Measurements from ENCODE around the gene CD247.

CD247 gene

DNA sequence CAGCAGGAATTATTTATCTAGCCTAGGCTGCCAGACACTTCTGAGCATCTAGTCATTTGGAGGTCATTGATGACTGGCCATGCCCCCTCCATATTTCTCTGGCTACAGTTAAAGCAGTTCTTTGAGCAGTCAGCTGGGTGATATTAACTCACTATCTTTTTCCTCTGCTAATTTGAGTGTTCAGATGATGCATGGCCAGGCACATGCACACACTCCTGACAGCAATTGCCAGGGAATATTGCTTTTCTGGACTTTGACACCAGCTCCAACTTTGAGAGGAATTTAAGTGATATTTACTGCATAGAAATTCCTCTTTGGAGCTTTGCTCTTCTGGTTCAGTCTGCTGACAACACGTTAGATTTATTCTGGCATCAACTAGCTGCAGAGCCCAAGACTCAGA lies 52.6 kb downstream of the CD247 start:
- H4K91ac ChIP-seq (ENCODE audit: low read depth, low read length): no peak overlapping the region
- H3K36me3 ChIP-seq (ENCODE audit: control insufficient read depth in 1 of 2, insufficient read depth in 2 of 2, low read length in 2 of 2): no peaks in the 10 kb centered on the region
- no peak overlapping the region for H3K23ac ChIP-seq (ENCODE audit: low read length)
- no peak overlapping the region for H2BK120ac ChIP-seq (ENCODE audit: insufficient read depth, low read length, poor library complexity)
- H3K14ac ChIP-seq (ENCODE audit: low read length): no peak overlapping the region
- H2AK5ac ChIP-seq (ENCODE audit: low read length): no peak overlapping the region
- DNase-seq: no peak
- H3K79me2 ChIP-seq (ENCODE audit: control insufficient read depth, insufficient read depth, low read length, poor library complexity): no peaks in the 10 kb centered on the region
- no peaks in the 10 kb centered on the region for H3K79me1 ChIP-seq (ENCODE audit: low read length)
- H3K18ac ChIP-seq (ENCODE audit: low read length): no peak overlapping the region
- no peak overlapping the region for H3K27ac ChIP-seq (ENCODE audit: low read depth, low read length)
- no peak overlapping the region for H2AFZ ChIP-seq (ENCODE audit: insufficient read depth, low read length, poor library complexity)
- no peak overlapping the region for H3K4me3 ChIP-seq (ENCODE audit: low read depth, low read length)
- no peak overlapping the region for H4K12ac ChIP-seq (ENCODE audit: low read depth, low read length)
- H3K4me1 ChIP-seq (ENCODE audit: control insufficient read depth in 1 of 2, insufficient read depth in 2 of 2, low read length in 2 of 2): peaks cover 0 to 3% of the 10 kb centered on the region in 2 experiments
- H3K9ac ChIP-seq (ENCODE audit: low read length): no peak overlapping the region
- peaks cover 2% of the 10 kb centered on the region for H3K9me3 ChIP-seq (ENCODE audit: insufficient read depth, low read depth, low read length)
- H3K27me3 ChIP-seq (ENCODE audit: insufficient read depth, low read length): no peaks in the 10 kb centered on the region
- no peak overlapping the region for H2BK12ac ChIP-seq (ENCODE audit: low read length)
- H3K4ac ChIP-seq (ENCODE audit: low read depth, low read length): no peak overlapping the region
- H2BK5ac ChIP-seq (ENCODE audit: low read depth, low read length, poor library complexity): no peak overlapping the region
- H3K4me2 ChIP-seq (ENCODE audit: low read length): no peak overlapping the region
- no peak overlapping the region for H4K8ac ChIP-seq (ENCODE audit: low read depth, low read length)
- WGBS (ENCODE audit: extremely low coverage, insufficient coverage, insufficient read length): no CpG with 5 or more reads among the region's 1 CpG

- H2AK5ac ChIP-seq (ENCODE audit: low read length): no peak overlapping the region
- H3K4me3 ChIP-seq (ENCODE audit: low read depth, low read length): no peak overlapping the region
- no peak overlapping the region for H2AFZ ChIP-seq (ENCODE audit: insufficient read depth, low read length, poor library complexity)
- H2BK5ac ChIP-seq (ENCODE audit: low read depth, low read length, poor library complexity): no peak overlapping the region
- no peak overlapping the region for H3K27ac ChIP-seq (ENCODE audit: low read depth, low read length)
- H4K12ac ChIP-seq (ENCODE audit: low read depth, low read length): no peak overlapping the region
- no peak overlapping the region for H3K9ac ChIP-seq (ENCODE audit: low read length)
- no peak overlapping the region for H3K14ac ChIP-seq (ENCODE audit: low read length)
- H3K27me3 ChIP-seq (ENCODE audit: insufficient read depth, low read length): no peaks in the 10 kb centered on the region
- H4K91ac ChIP-seq (ENCODE audit: low read depth, low read length): no peak overlapping the region
- H3K4ac ChIP-seq (ENCODE audit: low read depth, low read length): no peak overlapping the region
- no peaks in the 10 kb centered on the region for H3K36me3 ChIP-seq (ENCODE audit: control insufficient read depth in 1 of 2, insufficient read depth in 2 of 2, low read length in 2 of 2)
- peaks cover 0 to 3% of the 10 kb centered on the region in 2 experiments for H3K4me1 ChIP-seq (ENCODE audit: control insufficient read depth in 1 of 2, insufficient read depth in 2 of 2, low read length in 2 of 2)
- no peak for DNase-seq
- peaks cover 2% of the 10 kb centered on the region for H3K9me3 ChIP-seq (ENCODE audit: insufficient read depth, low read depth, low read length)
- H3K18ac ChIP-seq (ENCODE audit: low read length): no peak overlapping the region
- H2BK120ac ChIP-seq (ENCODE audit: insufficient read depth, low read length, poor library complexity): no peak overlapping the region
- no peak overlapping the region for H2BK12ac ChIP-seq (ENCODE audit: low read length)
- H3K23ac ChIP-seq (ENCODE audit: low read length): no peak overlapping the region
- H3K79me2 ChIP-seq (ENCODE audit: control insufficient read depth, insufficient read depth, low read length, poor library complexity): no peaks in the 10 kb centered on the region
- no peak overlapping the region for H3K4me2 ChIP-seq (ENCODE audit: low read length)
- no CpG with 5 or more reads among the region's 2 CpGs for WGBS (ENCODE audit: extremely low coverage, insufficient coverage, insufficient read length)
- H3K79me1 ChIP-seq (ENCODE audit: low read length): no peaks in the 10 kb centered on the region
- no peak overlapping the region for H4K8ac ChIP-seq (ENCODE audit: low read depth, low read length)
Measured at GRCh38 chr1:167465018-167465417, 53.3 kb downstream of the CD247 start.

DNA sequence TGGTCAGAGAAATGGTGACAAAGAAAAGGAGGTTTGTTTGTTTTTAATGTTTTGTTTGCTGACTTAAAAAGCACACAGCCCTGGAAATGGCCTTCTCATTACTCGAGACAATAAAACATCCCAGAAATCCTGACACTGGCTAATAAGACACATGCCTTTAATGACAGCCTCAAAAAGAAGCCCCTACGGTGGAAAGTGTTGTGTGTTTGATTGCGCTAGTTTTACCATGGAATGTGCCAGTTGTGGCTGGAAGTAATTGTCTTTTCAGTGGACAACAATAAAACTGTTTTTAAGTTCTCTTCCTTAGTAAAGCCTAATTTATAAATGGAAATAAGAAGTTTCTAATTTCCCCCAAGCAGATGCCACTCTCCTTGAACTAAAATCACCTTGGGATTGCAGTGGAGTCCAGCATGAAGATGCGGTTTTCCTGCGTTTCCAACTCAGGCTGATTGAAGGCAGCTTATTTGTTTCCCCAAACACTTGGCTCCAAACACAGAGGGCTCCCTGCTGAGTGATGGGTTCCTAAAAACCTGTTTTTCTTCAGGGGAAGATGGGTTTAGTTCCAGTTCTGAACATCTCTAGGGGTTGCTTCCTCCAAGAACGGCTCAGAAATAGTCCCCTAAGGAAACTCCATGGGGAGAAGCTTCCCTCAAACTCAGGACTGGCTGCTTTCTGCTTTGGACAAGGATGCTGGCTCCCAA lies 54.3 kb downstream of the CD247 start:
- Histone ChIP-seq H2BK5ac (ENCODE audit: low read depth, low read length, poor library complexity) (no peak overlapping the region), H3K4me1 (ENCODE audit: control insufficient read depth in 1 of 2, insufficient read depth in 2 of 2, low read length in 2 of 2) (peaks cover 0 to 3% of the 10 kb centered on the region in 2 experiments), H3K18ac (ENCODE audit: low read length) (no peak overlapping the region), H3K9ac (ENCODE audit: low read length) (no peak overlapping the region), H3K79me1 (ENCODE audit: low read length) (no peaks in the 10 kb centered on the region), H3K14ac (ENCODE audit: low read length) (no peak overlapping the region), H2AFZ (ENCODE audit: insufficient read depth, low read length, poor library complexity) (no peak overlapping the region), H3K27ac (ENCODE audit: low read depth, low read length) (no peak overlapping the region), H4K91ac (ENCODE audit: low read depth, low read length) (no peak overlapping the region), H2BK120ac (ENCODE audit: insufficient read depth, low read length, poor library complexity) (no peak overlapping the region), H4K12ac (ENCODE audit: low read depth, low read length) (no peak overlapping the region), H4K8ac (ENCODE audit: low read depth, low read length) (no peak overlapping the region), H3K27me3 (ENCODE audit: insufficient read depth, low read length) (no peaks in the 10 kb centered on the region), H3K23ac (ENCODE audit: low read length) (no peak overlapping the region), H3K4ac (ENCODE audit: low read depth, low read length) (no peak overlapping the region), H3K36me3 (ENCODE audit: control insufficient read depth in 1 of 2, insufficient read depth in 2 of 2, low read length in 2 of 2) (no peaks in the 10 kb centered on the region), H2AK5ac (ENCODE audit: low read length) (no peak overlapping the region), H3K4me3 (ENCODE audit: low read depth, low read length) (no peak overlapping the region), H2BK12ac (ENCODE audit: low read length) (no peak overlapping the region), H3K9me3 (ENCODE audit: insufficient read depth, low read depth, low read length) (peaks cover 2% of the 10 kb centered on the region), H3K4me2 (ENCODE audit: low read length) (no peak overlapping the region), H3K79me2 (ENCODE audit: control insufficient read depth, insufficient read depth, low read length, poor library complexity) (no peaks in the 10 kb centered on the region)
- no peak for DNase-seq
- no CpG with 5 or more reads among the region's 6 CpGs for WGBS (ENCODE audit: extremely low coverage, insufficient coverage, insufficient read length)

DNA sequence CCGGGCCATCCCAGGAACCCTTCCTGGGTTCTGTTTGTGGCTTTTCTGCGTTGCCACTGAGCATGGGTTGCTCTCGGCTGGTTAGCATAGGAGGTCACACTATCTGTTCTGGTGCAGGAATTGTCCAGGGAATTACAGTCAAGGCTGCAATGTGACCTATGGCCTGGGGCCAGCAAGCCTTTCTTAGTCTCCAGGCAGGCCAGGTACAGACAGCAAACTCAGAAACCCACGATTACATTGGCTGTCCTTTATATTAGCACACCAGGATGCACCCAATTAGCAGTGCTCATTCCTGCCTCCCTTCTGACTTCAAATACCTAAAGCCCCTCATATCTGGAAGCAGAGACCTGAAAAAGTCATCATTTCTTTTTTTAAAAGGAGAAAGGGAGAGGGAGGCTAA lies 55.2 kb downstream of the CD247 start:
- no CpG with 5 or more reads among the region's 4 CpGs for WGBS (ENCODE audit: extremely low coverage, insufficient coverage, insufficient read length)
- H4K12ac ChIP-seq (ENCODE audit: low read depth, low read length): no peak overlapping the region

More for the DNA sequence above, 55.2 kb downstream of the CD247 start:
- no peak overlapping the region for H2BK120ac ChIP-seq (ENCODE audit: insufficient read depth, low read length, poor library complexity)
- H3K9me3 ChIP-seq (ENCODE audit: insufficient read depth, low read depth, low read length): peaks cover 2% of the 10 kb centered on the region
- peaks cover 0 to 3% of the 10 kb centered on the region in 2 experiments for H3K4me1 ChIP-seq (ENCODE audit: control insufficient read depth in 1 of 2, insufficient read depth in 2 of 2, low read length in 2 of 2)
- no peak overlapping the region for H4K91ac ChIP-seq (ENCODE audit: low read depth, low read length)
- H3K9ac ChIP-seq (ENCODE audit: low read length): no peak overlapping the region
- H3K27ac ChIP-seq (ENCODE audit: low read depth, low read length): no peak overlapping the region
- no peak overlapping the region for H3K4ac ChIP-seq (ENCODE audit: low read depth, low read length)
- H4K8ac ChIP-seq (ENCODE audit: low read depth, low read length): no peak overlapping the region
- H3K23ac ChIP-seq (ENCODE audit: low read length): no peak overlapping the region
- no peak overlapping the region for H3K18ac ChIP-seq (ENCODE audit: low read length)
- no peak overlapping the region for H3K14ac ChIP-seq (ENCODE audit: low read length)
- DNase-seq: no peak
- no peak overlapping the region for H2AK5ac ChIP-seq (ENCODE audit: low read length)
- H3K4me2 ChIP-seq (ENCODE audit: low read length): no peak overlapping the region
- no peak overlapping the region for H2BK12ac ChIP-seq (ENCODE audit: low read length)
- H3K79me1 ChIP-seq (ENCODE audit: low read length): no peaks in the 10 kb centered on the region
- H3K27me3 ChIP-seq (ENCODE audit: insufficient read depth, low read length): no peaks in the 10 kb centered on the region
- H3K79me2 ChIP-seq (ENCODE audit: control insufficient read depth, insufficient read depth, low read length, poor library complexity): no peaks in the 10 kb centered on the region
- no peaks in the 10 kb centered on the region for H3K36me3 ChIP-seq (ENCODE audit: control insufficient read depth in 1 of 2, insufficient read depth in 2 of 2, low read length in 2 of 2)
- no peak overlapping the region for H3K4me3 ChIP-seq (ENCODE audit: low read depth, low read length)
- no peak overlapping the region for H2AFZ ChIP-seq (ENCODE audit: insufficient read depth, low read length, poor library complexity)
- H2BK5ac ChIP-seq (ENCODE audit: low read depth, low read length, poor library complexity): no peak overlapping the region

All from trophoblast cell (in vitro differentiated cells and primary cell).